Measurements from ENCODE around the gene NBEA. TPM values are rescaled to one million over a fixed set of nuclear protein-coding genes. Genes with fewer than 3 reads are reported as not detected.

NBEA gene
- polyA plus RNA-seq, 6 donors from 2014 or later: 1.1 to 2.3 (median 1.5) TPM

GRCh38 chr13:35699825-35700510, 757.9 kb downstream of the NBEA start:
- Mint-ChIP-seq H3K27me3 (peaks cover 7 to 26% (median 12%) of the 10 kb centered on the region in 3 donors), H3K4me1 (no peaks in the 10 kb centered on the region), H3K4me3 (no peak overlapping the region), H3K27ac (no peak overlapping the region), H3K9me3 (peaks cover under 1 to 9% (median 5%) of the 10 kb centered on the region in 7 donors), H3K36me3 (no peaks in the 10 kb centered on the region)
- ATAC-seq (ENCODE audit: low read depth in 2 of 2) (no peak), DNase-seq (no peak)

GRCh38 chr13:35700671-35701070, 758.6 kb downstream of the NBEA start:
- H3K27ac Mint-ChIP-seq: no peak overlapping the region
- H3K4me3 Mint-ChIP-seq: no peak overlapping the region
- H3K36me3 Mint-ChIP-seq: no peaks in the 10 kb centered on the region
- H3K9me3 Mint-ChIP-seq: peaks cover 2 to 9% (median 5%) of the 10 kb centered on the region in 7 donors
- peaks cover 7 to 26% (median 12%) of the 10 kb centered on the region in 3 donors for H3K27me3 Mint-ChIP-seq
- H3K4me1 Mint-ChIP-seq: no peaks in the 10 kb centered on the region
- DNase-seq: no peak
- no peak for ATAC-seq (ENCODE audit: low read depth in 2 of 2)

GRCh38 chr13:35702316-35702715, 760.2 kb downstream of the NBEA start:
- no peaks in the 10 kb centered on the region for H3K4me1 Mint-ChIP-seq
- peaks cover 2 to 13% (median 7%) of the 10 kb centered on the region in 7 donors for H3K9me3 Mint-ChIP-seq
- peaks cover 7 to 26% (median 12%) of the 10 kb centered on the region in 3 donors for H3K27me3 Mint-ChIP-seq
- no peaks in the 10 kb centered on the region for H3K36me3 Mint-ChIP-seq
- no peak for DNase-seq
- ATAC-seq (ENCODE audit: low read depth in 2 of 2): no peak
- no peak overlapping the region for H3K27ac Mint-ChIP-seq
- no peak overlapping the region for H3K4me3 Mint-ChIP-seq

GRCh38 chr13:35703061-35703460, 761.0 kb downstream of the NBEA start:
- Mint-ChIP-seq H3K36me3 (no peaks in the 10 kb centered on the region), H3K27me3 (peaks cover 7 to 26% (median 12%) of the 10 kb centered on the region in 3 donors), H3K4me1 (no peaks in the 10 kb centered on the region), H3K9me3 (peaks cover 3 to 13% (median 7%) of the 10 kb centered on the region in 7 donors), H3K4me3 (no peak overlapping the region), H3K27ac (no peak overlapping the region)
- DNase-seq (no peak), ATAC-seq (ENCODE audit: low read depth in 2 of 2) (no peak)

- ATAC-seq (ENCODE audit: low read depth in 2 of 2) (no peak), DNase-seq (no peak)
- no peak overlapping the region for H3K4me3 Mint-ChIP-seq
- no peaks in the 10 kb centered on the region for H3K4me1 Mint-ChIP-seq
- no peaks in the 10 kb centered on the region for H3K36me3 Mint-ChIP-seq
- peaks cover 3 to 13% (median 9%) of the 10 kb centered on the region in 7 donors for H3K9me3 Mint-ChIP-seq
- H3K27me3 Mint-ChIP-seq: peaks cover 7 to 18% (median 12%) of the 10 kb centered on the region in 3 donors
- H3K27ac Mint-ChIP-seq: no peak overlapping the region
Observed at GRCh38 chr13:35704331-35704730, 762.3 kb downstream of the NBEA start.

- DNase-seq (no peak), ATAC-seq (ENCODE audit: low read depth in 2 of 2) (no peak)
- H3K36me3 Mint-ChIP-seq: no peaks in the 10 kb centered on the region
- H3K4me1 Mint-ChIP-seq: no peaks in the 10 kb centered on the region
- no peak overlapping the region for H3K4me3 Mint-ChIP-seq
- H3K27ac Mint-ChIP-seq: no peak overlapping the region
- peaks cover 0 to 8% (median 6%) of the 10 kb centered on the region in 3 donors for H3K27me3 Mint-ChIP-seq
- peaks cover 3 to 16% (median 9%) of the 10 kb centered on the region in 7 donors for H3K9me3 Mint-ChIP-seq
Observed at GRCh38 chr13:35706281-35706680, 764.2 kb downstream of the NBEA start.

GRCh38 chr13:35706721-35707120, 764.7 kb downstream of the NBEA start:
- Mint-ChIP-seq H3K4me1 (no peaks in the 10 kb centered on the region), H3K36me3 (no peaks in the 10 kb centered on the region), H3K27ac (no peak overlapping the region), H3K27me3 (peaks cover 0 to 5% (median 4%) of the 10 kb centered on the region in 3 donors), H3K4me3 (no peak overlapping the region), H3K9me3 (peaks cover 3 to 15% (median 9%) of the 10 kb centered on the region in 7 donors)
- DNase-seq (no peak), ATAC-seq (ENCODE audit: low read depth in 2 of 2) (no peak)

- ATAC-seq (ENCODE audit: low read depth in 2 of 2): no peak
Observed at GRCh38 chr13:35711909-35712308, 769.8 kb downstream of the NBEA start.

GRCh38 chr13:35712907-35713761, 771.1 kb downstream of the NBEA start:
- Mint-ChIP-seq H3K27me3 (no peaks in the 10 kb centered on the region), H3K9me3 (peaks cover 0 to 5% (median 3%) of the 10 kb centered on the region in 7 donors), H3K4me3 (no peak overlapping the region), H3K27ac (peak overlapping the region in 1 of 6 donors; percentile 22), H3K36me3 (no peaks in the 10 kb centered on the region), H3K4me1 (no peaks in the 10 kb centered on the region)
- ATAC-seq (ENCODE audit: low read depth in 2 of 2): no peak
- DNase-seq: no peak

More at GRCh38 chr13:35711909-35712308, 769.8 kb downstream of the NBEA start:
- no peak for DNase-seq
- no peak overlapping the region for H3K27ac Mint-ChIP-seq
- peaks cover 0 to 9% (median 3%) of the 10 kb centered on the region in 7 donors for H3K9me3 Mint-ChIP-seq
- H3K4me3 Mint-ChIP-seq: no peak overlapping the region
- no peaks in the 10 kb centered on the region for H3K27me3 Mint-ChIP-seq
- H3K4me1 Mint-ChIP-seq: no peaks in the 10 kb centered on the region
- H3K36me3 Mint-ChIP-seq: no peaks in the 10 kb centered on the region

GRCh38 chr13:35714121-35714520, 772.1 kb downstream of the NBEA start:
- Mint-ChIP-seq H3K4me3 (no peak overlapping the region), H3K4me1 (no peaks in the 10 kb centered on the region), H3K27me3 (peaks cover 0 to 2% (median 0%) of the 10 kb centered on the region in 3 donors), H3K9me3 (peaks cover 0 to 5% (median 2%) of the 10 kb centered on the region in 7 donors), H3K27ac (peak overlapping the region in 1 of 6 donors; percentile 22), H3K36me3 (no peaks in the 10 kb centered on the region)
- ATAC-seq (ENCODE audit: low read depth in 2 of 2) (no peak), DNase-seq (no peak)

GRCh38 chr13:35714588-35715377, 772.7 kb downstream of the NBEA start:
- Mint-ChIP-seq H3K36me3 (no peaks in the 10 kb centered on the region), H3K27me3 (peaks cover 0 to 8% (median 0%) of the 10 kb centered on the region in 3 donors), H3K9me3 (peaks cover 0 to 3% (median 1%) of the 10 kb centered on the region in 7 donors), H3K4me3 (no peak overlapping the region), H3K27ac (peak overlapping the region in 1 of 6 donors; percentile 22), H3K4me1 (no peaks in the 10 kb centered on the region)
- no peak for ATAC-seq (ENCODE audit: low read depth in 2 of 2)
- no peak for DNase-seq

GRCh38 chr13:35716186-35716585, 774.1 kb downstream of the NBEA start:
- H3K36me3 Mint-ChIP-seq: no peaks in the 10 kb centered on the region
- peaks cover 0 to 16% (median 8%) of the 10 kb centered on the region in 3 donors for H3K27me3 Mint-ChIP-seq
- H3K4me3 Mint-ChIP-seq: no peak overlapping the region
- H3K4me1 Mint-ChIP-seq: peaks cover 4 to 6% (median 6%) of the 10 kb centered on the region in 3 donors
- DNase-seq (no peak), ATAC-seq (ENCODE audit: low read depth in 2 of 2) (no peak)
- H3K9me3 Mint-ChIP-seq: peaks cover 0 to 2% (median 0%) of the 10 kb centered on the region in 7 donors
- no peak overlapping the region for H3K27ac Mint-ChIP-seq

GRCh38 chr13:35716729-35717128, 774.7 kb downstream of the NBEA start:
- H3K4me3 Mint-ChIP-seq: no peak overlapping the region
- ATAC-seq (ENCODE audit: low read depth in 2 of 2) (no peak), DNase-seq (no peak)
- no peak overlapping the region for H3K27ac Mint-ChIP-seq
- no peaks in the 10 kb centered on the region for H3K36me3 Mint-ChIP-seq
- H3K27me3 Mint-ChIP-seq: peaks cover 0 to 20% (median 11%) of the 10 kb centered on the region in 3 donors
- H3K4me1 Mint-ChIP-seq: peaks cover 4 to 6% (median 6%) of the 10 kb centered on the region in 3 donors
- peaks cover 0 to 2% (median 0%) of the 10 kb centered on the region in 7 donors for H3K9me3 Mint-ChIP-seq
